Astrocyte of the cerebellum (primary cell): ENCODE data around the gene TBRG4.

ENCODE experiments used
- DNase-seq: peaks from one replicate; pipeline ENCODE4 v3.0.0-alpha.2; 2011; ENCODE audit warnings: low read depth
- H3K4me3 ChIP-seq: 2 replicates; pipeline ENCODE4 v1.5.1; 2011; ENCODE audit warnings: mild to moderate bottlenecking, low read depth, low read length, moderate library complexity
- in situ Hi-C: cut with HindIII; loops from 2 replicates; pipeline ENCODE4 v1.10.0; 2017; ENCODE audit warnings: low sequenced_read_pairs
- TF ChIP-seq, protein P1 (sequence below): IDR thresholded peaks from 2 replicates; pipeline ENCODE4 v1.5.1; 2012; ENCODE audit warnings: low read length, low read depth, moderate library complexity, mild to moderate bottlenecking; ENCODE audit errors: missing control alignments

The TBRG4 gene

DNA sequence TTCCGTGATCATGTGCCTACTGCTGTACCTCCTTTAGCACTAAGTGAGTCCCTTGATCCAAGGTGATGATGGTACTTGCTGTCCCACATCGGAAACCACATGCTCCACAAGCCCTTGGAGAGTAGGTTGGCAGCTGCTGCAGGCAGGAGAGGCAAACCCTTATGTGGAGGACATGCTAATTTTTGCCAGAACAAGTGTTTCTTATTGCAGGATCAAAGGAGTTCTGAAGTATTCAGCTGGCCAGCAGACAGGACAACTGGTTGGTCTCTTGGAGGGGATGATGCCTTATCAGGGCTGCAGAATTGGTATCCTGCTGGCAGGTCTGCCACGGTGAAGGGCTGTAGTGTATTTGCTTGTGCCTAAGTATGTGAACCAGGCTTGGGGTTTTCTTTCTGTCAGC, 59.5 kb downstream of the TBRG4 start:
- in situ Hi-C loops, result no loop called here
- no peak for DNase-seq
- H3K4me3 ChIP-seq, result no peak overlapping the region
- TF ChIP-seq, protein P1, sequence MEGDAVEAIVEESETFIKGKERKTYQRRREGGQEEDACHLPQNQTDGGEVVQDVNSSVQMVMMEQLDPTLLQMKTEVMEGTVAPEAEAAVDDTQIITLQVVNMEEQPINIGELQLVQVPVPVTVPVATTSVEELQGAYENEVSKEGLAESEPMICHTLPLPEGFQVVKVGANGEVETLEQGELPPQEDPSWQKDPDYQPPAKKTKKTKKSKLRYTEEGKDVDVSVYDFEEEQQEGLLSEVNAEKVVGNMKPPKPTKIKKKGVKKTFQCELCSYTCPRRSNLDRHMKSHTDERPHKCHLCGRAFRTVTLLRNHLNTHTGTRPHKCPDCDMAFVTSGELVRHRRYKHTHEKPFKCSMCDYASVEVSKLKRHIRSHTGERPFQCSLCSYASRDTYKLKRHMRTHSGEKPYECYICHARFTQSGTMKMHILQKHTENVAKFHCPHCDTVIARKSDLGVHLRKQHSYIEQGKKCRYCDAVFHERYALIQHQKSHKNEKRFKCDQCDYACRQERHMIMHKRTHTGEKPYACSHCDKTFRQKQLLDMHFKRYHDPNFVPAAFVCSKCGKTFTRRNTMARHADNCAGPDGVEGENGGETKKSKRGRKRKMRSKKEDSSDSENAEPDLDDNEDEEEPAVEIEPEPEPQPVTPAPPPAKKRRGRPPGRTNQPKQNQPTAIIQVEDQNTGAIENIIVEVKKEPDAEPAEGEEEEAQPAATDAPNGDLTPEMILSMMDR, result no peak

DNA sequence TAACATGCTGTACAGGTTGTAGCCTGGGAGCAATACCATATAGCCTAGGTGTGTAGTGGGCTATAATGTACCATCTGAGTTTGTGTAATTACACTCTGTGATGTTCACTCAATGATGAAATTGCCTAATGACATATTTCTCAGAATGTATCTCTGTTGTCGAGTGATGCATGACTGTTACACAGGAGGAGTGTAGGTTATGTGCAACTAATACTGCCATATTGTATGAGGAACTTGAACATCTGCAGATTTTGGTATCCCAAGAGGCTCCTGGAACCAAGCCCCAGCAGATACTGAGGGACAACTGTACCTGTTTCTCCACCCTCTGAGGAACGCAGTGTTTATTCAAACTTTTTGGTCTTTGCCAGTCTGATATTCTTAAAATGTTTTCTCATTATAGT, 61.3 kb downstream of the TBRG4 start:
- no peak overlapping the region for H3K4me3 ChIP-seq
- in situ Hi-C loops, result no loop called here
- no peak for DNase-seq
- TF ChIP-seq, protein P1, result no peak
